Upper lobe of left lung (tissue), 6 donors: ENCODE measurements around the gene OTUD3. TPM values are rescaled to one million over a fixed set of nuclear protein-coding genes. Genes with fewer than 3 reads are reported as not detected.
"Not testable (repeated sequence)": the region's sequence is repeated elsewhere in the genome, so short reads cannot be mapped to it uniquely, and the experiment has no call there.

Experiments used
- ATAC-seq, 2 donors: fragments of 200-7000 bp; cut with Tn5 transposase; one replicate each; pipeline ENCODE4 v1.9.1; 2022; ENCODE audit warnings: mild to moderate bottlenecking in 2 of 2, moderate library complexity in 2 of 2; ENCODE audit not compliant: low FRiP score in 2 of 2
- DNase-seq, 2 donors: peaks; one replicate each; pipeline ENCODE4 v3.0.0-alpha.2; 2019 to 2020
- H3K27ac ChIP-seq, 4 donors: fragments of 200-600 bp; sonication (generic); one replicate each; pipeline ENCODE4 v1.5.1; 2016 to 2019
- H3K27me3 ChIP-seq, 4 donors: fragments of 200-600 bp; sonication (generic); one replicate each; pipeline ENCODE4 v1.5.1; 2017 to 2019
- H3K36me3 ChIP-seq, 4 donors: fragments of 200-600 bp; sonication (generic); one replicate each; pipeline ENCODE4 v1.5.1; 2016 to 2019
- H3K4me1 ChIP-seq, 4 donors: fragments of 200-600 bp; sonication (generic); one replicate each; pipeline ENCODE4 v1.5.1; 2018 to 2019
- H3K4me3 ChIP-seq, 4 donors: fragments of 200-600 bp; sonication (generic); one replicate each; pipeline ENCODE4 v1.5.1; 2017 to 2019; ENCODE audit warnings: mild to moderate bottlenecking in 2 of 4, moderate library complexity in 1 of 4
- H3K9me3 ChIP-seq, 4 donors: fragments of 200-600 bp; sonication (generic); one replicate each; pipeline ENCODE4 v1.5.1; 2018 to 2019
- EP300 ChIP-seq, 4 donors: sonication (generic); formaldehyde crosslinking; IDR thresholded peaks; one replicate each; pipeline ENCODE4 v1.5.1; 2017; ENCODE audit warnings: antibody characterized with exemption in 4 of 4, control low read depth in 2 of 4
- POLR2A ChIP-seq, 4 donors: fragments of 450-650 bp; IDR thresholded peaks; one replicate each; pipeline ENCODE4 v1.5.1; 2016 to 2017; ENCODE audit warnings: antibody characterized with exemption in 4 of 4, mild to moderate bottlenecking in 2 of 4
- POLR2AphosphoS5 ChIP-seq, 2 donors: sonication (generic); formaldehyde crosslinking; IDR thresholded peaks; one replicate each; pipeline ENCODE4 v1.5.1; 2017; ENCODE audit warnings: antibody characterized with exemption in 2 of 2
- WGBS, 2 donors: methylation state at CpG; one replicate each; pipeline ENCODE4 v1.1.5; 2017 to 2018; 5-methylcytosine and 5-hydroxymethylcytosine counted together
- total RNA-seq, 6 donors: library from RNA; depleted of rRNA in 4 of 6; stranded (reverse); fragments of >200 nt in 4 of 6; gene quantifications; one replicate each; pipeline versions ENCODE4 v1.1.0 to v1.2.1, GENCODE V29; 2016 to 2021
- TF ChIP-seq, protein P1 (sequence below), 6 experiments: fragments of 450-650 bp in 4 of 6; fragments of 200-600 bp in 2 of 6; sonication (generic) in 2 of 6; IDR thresholded peaks; one replicate each; pipeline ENCODE4 v1.5.1; 2016 to 2019; ENCODE audit warnings: antibody characterized with exemption in 6 of 6
- donor health status: DM: no; HTN: no; CAD: no; lungs with moderate emphysema.
- donor health status: DM: no; HTN: yes; CAD: no; lungs with severe emphysema.

Gene OTUD3
- total RNA-seq, 6 donors from 2014 or later, result 3.1 to 8.6 (median 6.9) TPM

DNA sequence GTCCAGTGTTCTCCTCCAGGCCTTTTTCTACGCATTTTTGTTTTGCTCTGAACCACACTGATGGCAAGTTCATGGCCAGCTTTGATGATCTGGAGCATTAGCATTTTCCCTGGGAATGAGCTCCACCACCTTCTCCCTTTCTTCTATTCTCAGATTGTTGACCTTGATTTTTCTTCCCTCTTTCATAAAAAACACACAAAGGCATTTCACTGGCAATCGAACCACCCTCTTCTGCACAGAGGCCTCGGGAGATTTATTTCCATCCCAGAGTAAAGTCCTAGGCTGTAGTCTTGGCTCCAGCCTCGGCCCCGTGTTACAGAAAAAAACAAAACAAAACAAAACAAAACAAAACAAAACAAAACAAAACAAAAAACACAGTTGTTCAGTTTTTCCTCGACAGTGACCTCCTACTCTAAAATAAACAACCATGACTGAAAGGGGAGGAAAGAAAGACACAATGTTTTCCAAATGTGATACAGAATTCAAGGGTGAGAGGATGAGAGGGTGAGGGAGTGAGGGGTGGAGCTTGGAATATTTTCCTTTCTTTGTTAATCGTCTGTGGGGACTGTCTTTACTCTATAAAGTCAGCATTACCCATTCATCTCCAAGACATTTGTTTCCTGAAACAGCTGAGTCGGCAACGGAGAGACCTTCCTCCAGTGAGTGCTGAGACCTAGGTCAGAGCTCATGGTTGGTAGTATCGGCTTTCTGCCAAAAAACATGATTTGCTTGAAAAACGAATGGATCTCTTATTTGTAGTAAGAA lies 37.3 kb upstream of the OTUD3 start:
- H3K4me1 ChIP-seq, result no peaks in the 10 kb centered on the region
- no peak overlapping the region for H3K4me3 ChIP-seq
- WGBS, 2 donors, result 31 to 32% methylated on average over 11 of the region's 11 CpGs
- DNase-seq, result no peak
- no peak for ATAC-seq
- no peak overlapping the region for H3K27ac ChIP-seq
- H3K27me3 ChIP-seq, result no peaks in the 10 kb centered on the region
- no peaks in the 10 kb centered on the region for H3K36me3 ChIP-seq
- H3K9me3 ChIP-seq, result no peaks in the 10 kb centered on the region
- TF ChIP-seq POLR2A (IDR thresholded peaks at IDR 0.05), result no peak
- no peak for TF ChIP-seq EP300 (IDR thresholded peaks at IDR 0.05)
- TF ChIP-seq, protein P1, sequence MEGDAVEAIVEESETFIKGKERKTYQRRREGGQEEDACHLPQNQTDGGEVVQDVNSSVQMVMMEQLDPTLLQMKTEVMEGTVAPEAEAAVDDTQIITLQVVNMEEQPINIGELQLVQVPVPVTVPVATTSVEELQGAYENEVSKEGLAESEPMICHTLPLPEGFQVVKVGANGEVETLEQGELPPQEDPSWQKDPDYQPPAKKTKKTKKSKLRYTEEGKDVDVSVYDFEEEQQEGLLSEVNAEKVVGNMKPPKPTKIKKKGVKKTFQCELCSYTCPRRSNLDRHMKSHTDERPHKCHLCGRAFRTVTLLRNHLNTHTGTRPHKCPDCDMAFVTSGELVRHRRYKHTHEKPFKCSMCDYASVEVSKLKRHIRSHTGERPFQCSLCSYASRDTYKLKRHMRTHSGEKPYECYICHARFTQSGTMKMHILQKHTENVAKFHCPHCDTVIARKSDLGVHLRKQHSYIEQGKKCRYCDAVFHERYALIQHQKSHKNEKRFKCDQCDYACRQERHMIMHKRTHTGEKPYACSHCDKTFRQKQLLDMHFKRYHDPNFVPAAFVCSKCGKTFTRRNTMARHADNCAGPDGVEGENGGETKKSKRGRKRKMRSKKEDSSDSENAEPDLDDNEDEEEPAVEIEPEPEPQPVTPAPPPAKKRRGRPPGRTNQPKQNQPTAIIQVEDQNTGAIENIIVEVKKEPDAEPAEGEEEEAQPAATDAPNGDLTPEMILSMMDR (IDR thresholded peaks at IDR 0.05), result no peak
- no peak for TF ChIP-seq POLR2AphosphoS5 (IDR thresholded peaks at IDR 0.05)

DNA sequence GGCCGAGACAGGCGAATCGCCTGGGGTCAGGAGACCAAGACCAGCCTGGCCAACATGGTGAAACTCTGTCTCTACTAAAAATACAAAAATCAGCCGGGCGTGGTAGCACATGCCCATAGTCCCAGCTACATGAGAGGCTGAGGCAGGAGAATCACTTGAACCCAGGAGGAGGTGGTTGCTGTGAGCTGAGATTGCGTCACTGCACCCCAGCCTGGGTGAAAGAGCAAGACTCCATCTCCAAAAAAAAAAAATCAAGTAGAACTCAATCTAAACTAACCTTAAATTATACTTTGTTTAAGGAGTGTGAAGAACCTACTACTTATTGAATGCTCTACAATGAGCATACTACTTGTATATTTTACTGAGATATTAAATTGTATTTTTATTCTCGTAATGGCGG lies 36.6 kb upstream of the OTUD3 start:
- Histone ChIP-seq H3K4me3 (no peak overlapping the region), H3K27ac (no peak overlapping the region), H3K36me3 (no peaks in the 10 kb centered on the region), H3K4me1 (no peaks in the 10 kb centered on the region), H3K9me3 (no peaks in the 10 kb centered on the region), H3K27me3 (no peaks in the 10 kb centered on the region)
- 90 to 93% methylated on average over 8 of the region's 8 CpGs for WGBS, 2 donors
- no peak for ATAC-seq
- TF ChIP-seq, protein P1 (IDR thresholded peaks at IDR 0.05), result no peak
- TF ChIP-seq POLR2AphosphoS5 (IDR thresholded peaks at IDR 0.05) (no peak), POLR2A (IDR thresholded peaks at IDR 0.05) (no peak), EP300 (IDR thresholded peaks at IDR 0.05) (no peak)
- DNase-seq, result no peak

DNA sequence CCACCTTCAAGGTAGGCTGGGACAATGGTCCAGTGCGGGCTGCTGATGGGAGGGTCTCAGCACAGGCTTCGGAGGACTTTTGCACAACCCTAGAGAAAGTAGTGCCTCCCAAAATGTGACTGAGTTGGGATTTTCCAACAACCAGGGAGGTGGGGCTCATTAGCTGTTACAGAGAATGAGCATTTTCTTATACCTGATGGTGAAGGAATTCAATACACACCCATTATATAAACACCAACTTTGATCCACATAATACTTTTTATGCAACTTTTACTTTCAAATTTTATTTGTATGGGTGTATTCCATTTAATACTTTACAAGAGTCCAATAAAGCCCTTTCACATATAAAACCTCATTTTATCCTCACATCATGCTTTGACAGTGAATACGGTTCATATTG lies 35.9 kb upstream of the OTUD3 start:
- no peak for ATAC-seq
- TF ChIP-seq, protein P1 (IDR thresholded peaks at IDR 0.05), result no peak
- TF ChIP-seq POLR2AphosphoS5 (IDR thresholded peaks at IDR 0.05) (no peak), EP300 (IDR thresholded peaks at IDR 0.05) (no peak), POLR2A (IDR thresholded peaks at IDR 0.05) (no peak)
- Histone ChIP-seq H3K36me3 (no peaks in the 10 kb centered on the region), H3K4me3 (no peak overlapping the region), H3K27ac (no peak overlapping the region), H3K27me3 (no peaks in the 10 kb centered on the region), H3K4me1 (no peaks in the 10 kb centered on the region), H3K9me3 (no peaks in the 10 kb centered on the region)
- 90 to 95% methylated on average over 3 of the region's 3 CpGs for WGBS, 2 donors
- DNase-seq, result no peak

DNA sequence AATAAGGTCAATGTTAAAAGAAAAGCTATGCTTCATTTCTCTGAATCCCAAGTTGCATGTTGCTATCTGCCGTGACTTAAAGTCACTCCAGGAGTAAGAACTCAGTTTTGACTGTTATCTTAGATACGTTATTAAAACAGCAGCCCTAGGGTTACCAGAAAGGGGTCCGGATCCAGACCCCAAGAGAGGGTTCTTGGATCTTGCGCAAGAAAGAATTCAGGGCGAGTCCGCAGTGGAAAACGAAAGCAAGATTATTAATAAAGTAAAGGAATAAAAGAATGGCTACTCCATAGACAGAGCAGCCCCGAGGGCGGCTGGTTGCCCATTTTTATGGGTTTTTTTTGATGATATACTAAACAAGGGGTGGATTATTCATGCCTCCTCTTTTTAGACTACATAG lies 34.9 kb upstream of the OTUD3 start:
- H3K9me3 ChIP-seq, H3K36me3 ChIP-seq, ATAC-seq, H3K4me1 ChIP-seq, H3K27me3 ChIP-seq, H3K27ac ChIP-seq, DNase-seq, H3K4me3 ChIP-seq: not testable (repeated sequence)
- WGBS, 2 donors, result 74 to 84% methylated on average over 9 of the region's 9 CpGs

DNA sequence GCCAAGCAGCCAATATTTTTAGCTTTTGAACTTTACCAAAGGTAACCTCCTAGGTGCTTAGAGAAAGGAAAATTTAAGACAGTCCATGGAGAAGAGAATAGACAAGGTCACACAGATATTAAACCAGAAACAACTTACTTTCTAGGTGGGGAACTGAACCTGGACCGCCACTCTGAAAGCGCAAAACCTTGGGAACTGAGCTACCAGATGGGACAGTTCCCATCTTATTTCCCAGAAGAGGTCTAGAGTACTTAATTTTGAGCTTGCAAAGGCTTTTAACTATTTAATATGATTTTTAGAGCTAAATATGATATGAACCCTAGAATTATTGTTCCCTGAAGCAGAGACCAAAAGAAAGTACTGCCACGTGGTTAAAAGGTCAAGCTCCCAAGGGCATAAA lies 32.9 kb upstream of the OTUD3 start:
- not testable (repeated sequence) for H3K9me3 ChIP-seq, H3K4me1 ChIP-seq, ATAC-seq

DNA sequence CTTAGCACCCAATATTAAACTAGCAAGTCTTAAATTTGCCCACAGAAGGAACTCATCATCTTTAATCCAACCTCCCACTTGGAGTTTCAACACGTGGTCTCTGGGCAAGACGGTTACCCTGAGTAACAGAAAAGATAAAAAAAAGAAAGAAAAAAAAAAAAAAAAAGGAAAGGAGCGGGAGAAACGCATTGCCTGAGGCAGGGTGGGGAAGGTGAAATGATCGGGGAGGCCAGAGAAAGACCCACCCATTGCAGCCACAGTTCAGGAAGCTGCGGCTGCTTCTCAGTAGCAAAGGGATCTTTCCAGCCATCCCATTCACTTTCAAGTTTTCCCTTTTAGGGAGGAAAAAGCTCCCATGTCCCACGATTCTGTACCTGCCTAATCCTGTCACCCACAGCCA lies 32.0 kb upstream of the OTUD3 start:
- no peaks in the 10 kb centered on the region for H3K9me3 ChIP-seq
- no peaks in the 10 kb centered on the region for H3K36me3 ChIP-seq
- DNase-seq (no peak), ATAC-seq (no peak)
- WGBS, 2 donors, result 51 to 59% methylated on average over 7 of the region's 7 CpGs
- H3K4me3 ChIP-seq, result no peak overlapping the region
- H3K27ac ChIP-seq, result no peak overlapping the region
- no peaks in the 10 kb centered on the region for H3K4me1 ChIP-seq
- TF ChIP-seq, protein P1 (IDR thresholded peaks at IDR 0.05), result no peak
- no peak for TF ChIP-seq POLR2AphosphoS5 (IDR thresholded peaks at IDR 0.05)
- TF ChIP-seq POLR2A (IDR thresholded peaks at IDR 0.05), result no peak
- no peak for TF ChIP-seq EP300 (IDR thresholded peaks at IDR 0.05)
- no peaks in the 10 kb centered on the region for H3K27me3 ChIP-seq

More for the DNA sequence above, 32.9 kb upstream of the OTUD3 start:
- H3K4me3 ChIP-seq, H3K27ac ChIP-seq, H3K27me3 ChIP-seq, H3K36me3 ChIP-seq, DNase-seq: not testable (repeated sequence)
- WGBS, 2 donors, result 78 to 80% methylated on average over 3 of the region's 3 CpGs
